Spleen (tissue), 11 donors: ENCODE measurements around the gene PADI2. TPM values are rescaled to one million over a fixed set of nuclear protein-coding genes. Genes with fewer than 3 reads are reported as not detected.

Experiments used
- DNase-seq: peaks from one replicate; pipeline ENCODE4 v3.0.0-alpha.2; 2020
- H3K27ac ChIP-seq, 8 donors: fragments of 200-600 bp; sonication (generic) in 7 of 8; 1 replicate in 4 of 8; 2 replicates in 4 of 8; pipeline versions ENCODE4 v1.5.0 to v1.8.0; 2016 to 2021; ENCODE audit warnings: inconsistent platforms in 4 of 8, mild to moderate bottlenecking in 4 of 8, moderate library complexity in 1 of 8
- H3K27me3 ChIP-seq, 7 donors: fragments of 200-600 bp; sonication (generic) in 6 of 7; replicated peaks in 1 of 7; 1 replicate in 4 of 7; 2 replicates in 3 of 7; pipeline versions ENCODE4 v1.5.0 to v1.8.0; 2016 to 2021; ENCODE audit warnings: inconsistent platforms in 3 of 7, mild to moderate bottlenecking in 1 of 7
- H3K36me3 ChIP-seq, 6 donors: fragments of 200-600 bp; sonication (generic) in 5 of 6; 1 replicate in 4 of 6; 2 replicates in 2 of 6; pipeline versions ENCODE4 v1.5.0 to v1.8.0; 2016 to 2021; ENCODE audit warnings: inconsistent platforms in 2 of 6
- H3K4me1 ChIP-seq, 6 donors: fragments of 200-600 bp; sonication (generic) in 5 of 6; 1 replicate in 3 of 6; 2 replicates in 3 of 6; pipeline versions ENCODE4 v1.5.0 to v1.8.0; 2016 to 2021; ENCODE audit warnings: inconsistent platforms in 3 of 6
- H3K4me3 ChIP-seq, 8 donors: fragments of 200-600 bp; sonication (generic) in 7 of 8; 1 replicate in 4 of 8; 2 replicates in 4 of 8; pipeline versions ENCODE4 v1.5.0 to v1.8.0; 2016 to 2021; ENCODE audit warnings: inconsistent platforms in 4 of 8, mild to moderate bottlenecking in 4 of 8, moderate library complexity in 2 of 8
- H3K9me3 ChIP-seq, 8 donors: fragments of 200-600 bp; sonication (generic) in 7 of 8; 1 replicate in 4 of 8; 2 replicates in 4 of 8; pipeline versions ENCODE4 v1.5.0 to v1.8.0; 2016 to 2021; ENCODE audit warnings: inconsistent platforms in 4 of 8
- CTCF ChIP-seq, 11 experiments: fragments of 200-600 bp in 7 of 11; fragments of 450-650 bp in 4 of 11; sonication (generic) in 4 of 11; IDR thresholded peaks in 8 of 11; conservative IDR thresholded peaks in 3 of 11; 1 replicate in 7 of 11; 2 replicates in 4 of 11; pipeline versions ENCODE4 v1.4.0 to v1.8.0; 2016 to 2021; ENCODE audit warnings: antibody characterized with exemption in 11 of 11, inconsistent platforms in 4 of 11, mild to moderate bottlenecking in 1 of 11
- POLR2A ChIP-seq, 3 donors: fragments of 450-650 bp; IDR thresholded peaks; one replicate each; pipeline ENCODE4 v1.5.1; 2017; ENCODE audit warnings: antibody characterized with exemption in 3 of 3, mild to moderate bottlenecking in 1 of 3
- POLR2AphosphoS5 ChIP-seq, 3 donors: sonication (generic); formaldehyde crosslinking; IDR thresholded peaks; one replicate each; pipeline ENCODE4 v1.5.1; 2017; ENCODE audit warnings: antibody characterized with exemption in 3 of 3
- whole genome bisulfite sequencing, 5 donors: extraction: QIAGEN DNeasy Blood & Tissue Kit in 3 of 5; methylation state at CpG; one replicate each; pipeline versions ENCODE4 v1.1.5 to v1.1.7; 2013 to 2018; 5-methylcytosine and 5-hydroxymethylcytosine counted together
- intact Hi-C: fragments of 100-400 bp; cut with DNase I; formaldehyde crosslinking; loops from one replicate; pipeline ENCODE4 v1.15.0; 2023; ENCODE audit warnings: low total_unique reads
- polyA plus RNA-seq, 3 donors: library from polyadenylated mRNA; stranded (reverse); fragments of 200-250 nt; gene quantifications; one replicate each; pipeline ENCODE4 v1.2.1, GENCODE V29; 2013
- total RNA-seq, 7 donors: library from RNA; depleted of rRNA in 3 of 7; stranded (reverse); fragments of >200 nt in 3 of 7; fragmentation: NEBNext Ultra II Directional in 4 of 7; extraction: Animal tissue kit (Norgen Biotek cat#: 25700) in 4 of 7; gene quantifications; one replicate each; pipeline versions ENCODE4 v1.1.0 to v1.2.1, GENCODE V29; 2016 to 2021
- donor health status: healthy with polysubstance abuse.
- donor health status: DM: no; HTN: no; CAD: no; lungs with moderate emphysema.
- donor health status: DM: no; HTN: no; CAD: no.
- donor health status: Bipolar disorder and iron deficiency.
- donor health status: healthy.
- donor health status: DM: no; HTN: no; CAD: no.
- donor health status: DM: yes; HTN: yes; CAD: no.

PADI2 gene
- total and polyA plus RNA-seq, 10 donors: 0.50 to 63.6 (median 18.6) TPM

- H3K27ac ChIP-seq: peak within 1 kb of the TSS; percentile 82 to 94 (median 90)
- peak; percentile 100 for DNase-seq
- peaks cover 5 to 49% (median 30%) of the 10 kb centered on the region in 6 donors for H3K4me1 ChIP-seq
- H3K36me3 ChIP-seq: peaks cover 0 to 33% (median 20%) of the 10 kb centered on the region in 6 donors
- intact Hi-C loops: no loop called here
- H3K9me3 ChIP-seq: no peaks in the 10 kb centered on the region
- H3K4me3 ChIP-seq: peak within 1 kb of the TSS; percentile 69 to 90 (median 85)
- peaks cover 0 to 3% (median 0%) of the 10 kb centered on the region in 7 donors for H3K27me3 ChIP-seq
- TF ChIP-seq CTCF (IDR thresholded peaks at IDR 0.05 in 8 of 11, conservative IDR thresholded peaks at IDR 0.05 in 3 of 11) (peak in 2 of 11 experiments; percentile 9 to 42), POLR2A (IDR thresholded peaks at IDR 0.05) (peak; percentile 67 to 92 (median 74)), POLR2AphosphoS5 (IDR thresholded peaks at IDR 0.05) (peak; percentile 99 to 100 (median 99))
- WGBS, 5 donors: 0% methylated on average over 41 to 44 of the region's 44 CpGs
These were observed 65.4 kb downstream of the PADI2 start, which contains the start of gene SDHB for GRCh38 chr1:17053685-17054410. SDHB (minus strand) TSS chr1:17054032; CDS start chr1:17054019, 13 bp downstream.

- Histone ChIP-seq H3K36me3 (peaks cover 0 to 37% (median 20%) of the 10 kb centered on the region in 6 donors), H3K4me3 (peak overlapping the region; percentile 69 to 90 (median 85)), H3K27ac (peak overlapping the region; percentile 82 to 94 (median 90)), H3K4me1 (peaks cover 5 to 50% (median 31%) of the 10 kb centered on the region in 6 donors), H3K27me3 (no peaks in the 10 kb centered on the region), H3K9me3 (no peaks in the 10 kb centered on the region)
- TF ChIP-seq CTCF (IDR thresholded peaks at IDR 0.05 in 8 of 11, conservative IDR thresholded peaks at IDR 0.05 in 3 of 11): no peak
- TF ChIP-seq POLR2A (IDR thresholded peaks at IDR 0.05): no peak
- TF ChIP-seq POLR2AphosphoS5 (IDR thresholded peaks at IDR 0.05): no peak
- intact Hi-C loops: no loop called here
- DNase-seq: no peak
- 6 to 9% (median 9%) methylated on average over 12 of the region's 12 CpGs for WGBS, 5 donors
These were observed 66.1 kb downstream of the PADI2 start for GRCh38 chr1:17053086-17053684.

- Histone ChIP-seq H3K4me3 (peak overlapping the region in 7 of 8 donors; percentile 69 to 90 (median 85)), H3K9me3 (no peaks in the 10 kb centered on the region), H3K27me3 (no peaks in the 10 kb centered on the region), H3K4me1 (peaks cover 5 to 55% (median 31%) of the 10 kb centered on the region in 6 donors), H3K27ac (peak overlapping the region in 6 of 8 donors; percentile 89 to 94 (median 92)), H3K36me3 (peaks cover 0 to 42% (median 20%) of the 10 kb centered on the region in 6 donors)
- intact Hi-C loops: no loop called here
- no peak for TF ChIP-seq POLR2AphosphoS5 (IDR thresholded peaks at IDR 0.05)
- no peak for TF ChIP-seq POLR2A (IDR thresholded peaks at IDR 0.05)
- no peak for TF ChIP-seq CTCF (IDR thresholded peaks at IDR 0.05 in 8 of 11, conservative IDR thresholded peaks at IDR 0.05 in 3 of 11)
- no peak for DNase-seq
These were observed 66.6 kb downstream of the PADI2 start for GRCh38 chr1:17052641-17053040.

- intact Hi-C loops: no loop called here
- H3K4me1 ChIP-seq: peaks cover 5 to 62% (median 31%) of the 10 kb centered on the region in 6 donors
- 67 to 97% (median 80%) methylated on average over 1 of the region's 1 CpG for WGBS, 5 donors
These were observed 67.2 kb downstream of the PADI2 start for GRCh38 chr1:17052038-17052437.

More at GRCh38 chr1:17052038-17052437, 67.2 kb downstream of the PADI2 start:
- TF ChIP-seq CTCF (IDR thresholded peaks at IDR 0.05 in 8 of 11, conservative IDR thresholded peaks at IDR 0.05 in 3 of 11) (no peak), POLR2A (IDR thresholded peaks at IDR 0.05) (no peak), POLR2AphosphoS5 (IDR thresholded peaks at IDR 0.05) (no peak)
- no peaks in the 10 kb centered on the region for H3K9me3 ChIP-seq
- no peak for DNase-seq
- H3K36me3 ChIP-seq: peaks cover 0 to 48% (median 20%) of the 10 kb centered on the region in 6 donors
- H3K27me3 ChIP-seq: no peaks in the 10 kb centered on the region
- no peak overlapping the region for H3K27ac ChIP-seq
- no peak overlapping the region for H3K4me3 ChIP-seq
